HCT116 (cell line): ENCODE data around the gene ABCA8. TPM values are rescaled to one million over a fixed set of nuclear protein-coding genes. Genes with fewer than 3 reads are reported as not detected.
"Not testable (repeated sequence)": the region's sequence is repeated elsewhere in the genome, so short reads cannot be mapped to it uniquely, and the experiment has no call there.

Experiments
- ATAC-seq: fragments of 200-7000 bp; cut with Tn5 transposase; 2 replicates; pipeline ENCODE4 v1.9.1; 2020; ENCODE audit warnings: mild to moderate bottlenecking, moderate library complexity
- Bru-seq: library from RNA; stranded (reverse); fragments of 400-500 nt; gene quantifications from one replicate; lab custom pipeline; 2021; lab: Mats Ljungman, UMichigan
- BruChase-seq, 2 experiments: library from RNA; stranded (reverse); fragments of 400-500 nt; gene quantifications; one replicate each; lab custom pipeline; 2021; lab: Mats Ljungman, UMichigan
- BruUV-seq: library from RNA; stranded (reverse); fragments of 400-500 nt; replicated peaks from 2 replicates; lab custom pipeline; 2021; lab: Mats Ljungman, UMichigan
- CTCF ChIA-PET: fragments of 300-600 bp; sonication (Branson Sonifier 250); formaldehyde crosslinking; loops from one replicate; lab custom pipeline; 2021; ENCODE audit warnings: antibody characterized with exemption; lab: Charles Lee
- POLR2A ChIA-PET: fragments of 300-600, 350-600 bp; sonication (Branson Sonifier 250); formaldehyde crosslinking; loops from one replicate; lab custom pipeline; 2021; ENCODE audit warnings: antibody characterized with exemption; lab: Charles Lee
- RAD21 ChIA-PET, 2 experiments: fragments of 300-600 bp; sonication (Branson Sonifier 250); formaldehyde crosslinking; loops; one replicate each; lab custom pipeline; 2023; ENCODE audit warnings: low total read pairs in 2 of 2; ENCODE audit not compliant: uncharacterized antibody in 2 of 2, unreplicated experiment in 2 of 2, low non-redundant PET in 1 of 2; lab: Charles Lee
- DNase-seq: peaks from one replicate; pipeline ENCODE4 v3.0.0-alpha.2; 2010; ENCODE audit warnings: low read depth, low spot score
- H2AFZ ChIP-seq: fragments of 200-600 bp; shearing (Covaris generic), sonication (generic); 2 replicates; pipeline ENCODE4 v1.6.1; 2017; ENCODE audit warnings: low read depth, mixed run types, mixed read lengths, antibody characterized with exemption, low read length; ENCODE audit not compliant: poor library complexity, severe bottlenecking
- H3K27ac ChIP-seq: 2 replicates; pipeline ENCODE4 v1.5.1; 2012; ENCODE audit warnings: low read depth, low read length
- H3K27me3 ChIP-seq: fragments of 200-600 bp; sonication (generic); 2 replicates; pipeline ENCODE4 v1.6.1; 2016; ENCODE audit warnings: mixed run types, low read length, mixed read lengths; ENCODE audit not compliant: insufficient read depth
- H3K36me3 ChIP-seq, 2 experiments: fragments of 200-500 bp in 1 of 2; fragments of 200-600 bp in 1 of 2; sonication (Bioruptor generic) in 1 of 2; sonication (generic) in 1 of 2; 2 replicates each; pipeline versions ENCODE4 v1.5.1 to v1.6.1; 2014 to 2016; ENCODE audit warnings: low read length in 2 of 2, inconsistent platforms in 1 of 2, mixed read lengths in 1 of 2, mixed run types in 1 of 2; ENCODE audit not compliant: insufficient read depth in 2 of 2, control insufficient read depth in 1 of 2
- H3K4me1 ChIP-seq, 2 experiments: fragments of 200-600 bp in 1 of 2; sonication (generic) in 1 of 2; 2 replicates each; pipeline versions ENCODE4 v1.5.1 to v1.6.1; 2012 to 2017; ENCODE audit warnings: low read length in 2 of 2, inconsistent platforms in 1 of 2, mild to moderate bottlenecking in 1 of 2, mixed read lengths in 1 of 2, mixed run types in 1 of 2, moderate library complexity in 1 of 2; ENCODE audit not compliant: insufficient read depth in 2 of 2, control insufficient read depth in 1 of 2
- H3K4me2 ChIP-seq: fragments of 200-600 bp; sonication (generic); 2 replicates; pipeline ENCODE4 v1.6.1; 2017; ENCODE audit warnings: mixed run types, low read length, mixed read lengths
- H3K4me3 ChIP-seq, 2 experiments: fragments of 200-600 bp in 1 of 2; sonication (generic) in 1 of 2; replicated peaks in 1 of 2; 2 replicates each; pipeline ENCODE4 v1.5.1; 2011 to 2016; ENCODE audit warnings: low read length in 2 of 2, control low read depth in 1 of 2, low read depth in 1 of 2, mild to moderate bottlenecking in 1 of 2, mixed read lengths in 1 of 2, mixed run types in 1 of 2
- H3K79me2 ChIP-seq: fragments of 200-600 bp; sonication (generic); 2 replicates; pipeline ENCODE4 v1.6.1; 2017; ENCODE audit warnings: mild to moderate bottlenecking, mixed run types, low read length, moderate library complexity, mixed read lengths; ENCODE audit not compliant: insufficient read depth
- H3K9ac ChIP-seq: fragments of 200-600 bp; sonication (generic); 2 replicates; pipeline ENCODE4 v1.6.1; 2016; ENCODE audit warnings: low read length, mixed read lengths
- H3K9me2 ChIP-seq: fragments of 200-600 bp; sonication (generic), shearing (Covaris generic); 2 replicates; pipeline ENCODE4 v1.6.1; 2017; ENCODE audit warnings: mixed run types, mild to moderate bottlenecking, moderate library complexity; ENCODE audit not compliant: insufficient read depth
- H3K9me3 ChIP-seq, 2 experiments: fragments of 200-500 bp in 1 of 2; fragments of 200-600 bp in 1 of 2; sonication (Bioruptor generic) in 1 of 2; sonication (generic) in 1 of 2; 2 replicates each; pipeline ENCODE4 v1.6.1; 2014 to 2017; ENCODE audit warnings: low read length in 2 of 2, mixed read lengths in 2 of 2, inconsistent platforms in 1 of 2, low read depth in 1 of 2, mild to moderate bottlenecking in 1 of 2, mixed run types in 1 of 2, moderate library complexity in 1 of 2; ENCODE audit not compliant: control insufficient read depth in 1 of 2, insufficient read depth in 1 of 2
- H4K20me1 ChIP-seq: fragments of 200-600 bp; sonication (generic), shearing (Covaris generic); 2 replicates; pipeline ENCODE4 v1.6.1; 2017; ENCODE audit warnings: mixed run types, mild to moderate bottlenecking, moderate library complexity; ENCODE audit not compliant: insufficient read depth
- JUND ChIP-seq: IDR thresholded peaks from 2 replicates; pipeline ENCODE4 v1.6.1; 2012
- RAD21 ChIP-seq: IDR thresholded peaks from 2 replicates; pipeline ENCODE4 v1.6.1; 2012; ENCODE audit warnings: low read depth, mild to moderate bottlenecking
- intact Hi-C: fragments of 100-400 bp; cut with micrococcal nuclease; formaldehyde crosslinking; loops from 2 replicates; pipeline ENCODE4 v1.10.0; 2022
- long read RNA-seq: library from polyadenylated mRNA; unstranded; transcript quantifications from one replicate; pipeline ENCODE4 v2.0.0, GENCODE V29; 2021; ENCODE audit not compliant: unreplicated experiment
- polyA plus RNA-seq: library from polyadenylated mRNA; unstranded; fragments of >200 nt; gene quantifications from 2 replicates; pipeline ENCODE4 v1.2.1, GENCODE V29; 2012; ENCODE audit warnings: missing spikeins
- total RNA-seq: library from RNA; stranded (reverse); gene quantifications from one replicate; pipeline ENCODE4 v1.2.1, GENCODE V29; 2021; ENCODE audit not compliant: unreplicated experiment

Gene ABCA8
- total RNA-seq = 0.44 TPM
- polyA plus RNA-seq = 0.01 TPM in 1 of 2 replicates, not detected in the other
- Bru-seq, nascent RNA = percentile 3 among the genes with signal in this experiment
- BruChase-seq, experiment 1, labeled RNA remaining after a 6-hour chase = percentile 5 among the genes with signal in this experiment
- percentile 3 among the genes with signal in this experiment for BruChase-seq, experiment 2, labeled RNA remaining after a 2-hour chase
- long read RNA-seq = 0 reads

- ATAC-seq (no peak), DNase-seq (no peak)
- Histone ChIP-seq H3K79me2 (no peaks in the 10 kb centered on the region), H3K9me3 (no peaks in the 10 kb centered on the region), H4K20me1 (no peaks in the 10 kb centered on the region), H3K9me2 (no peaks in the 10 kb centered on the region), H3K27me3 (no peaks in the 10 kb centered on the region), H3K4me2 (no peak within 1 kb of the TSS), H3K27ac (no peak within 1 kb of the TSS), H3K36me3 (no peaks in the 10 kb centered on the region), H3K4me1 (no peaks in the 10 kb centered on the region), H3K4me3 (no peak within 1 kb of the TSS), H2AFZ (no peak within 1 kb of the TSS), H3K9ac (no peak within 1 kb of the TSS)
- RAD21 ChIA-PET = no interaction called here
- intact Hi-C loops = no loop called here
- CTCF ChIA-PET = interaction anchor here (1.0 kb wide), 1 partner anchor 130 kb away, joined by 3 read pairs; no protein-coding TSS in a partner anchor
- POLR2A ChIA-PET = no interaction called here
- no peak for TF ChIP-seq RAD21
- TF ChIP-seq JUND = no peak
- no TSS peak for BruUV-seq
Observed at GRCh38 chr17:68955181-68955841, at the start of gene ABCA8. Gene ABCA8, minus strand, starts transcription at chr17:68955392. Its CDS starts 13,358 bp downstream, at chr17:68942034.

DNA sequence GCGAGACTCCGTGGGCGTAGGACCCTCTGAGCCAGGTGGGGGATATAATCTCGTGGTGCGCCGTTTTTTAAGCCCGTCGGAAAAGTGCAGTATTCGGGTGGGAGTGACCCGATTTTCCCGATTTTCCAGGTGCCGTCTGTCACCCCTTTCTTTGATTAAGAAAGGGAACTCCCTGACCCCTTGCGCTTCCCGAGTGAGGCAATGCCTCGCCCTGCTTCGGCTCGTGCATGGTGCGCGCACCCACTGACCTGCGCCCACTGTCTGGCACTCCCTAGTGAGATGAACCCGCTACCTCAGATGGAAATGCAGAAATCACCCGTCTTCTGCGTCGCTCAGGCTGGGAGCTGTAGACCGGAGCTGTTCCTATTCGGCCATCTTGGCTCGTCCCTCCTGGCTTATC, 49.6 kb upstream of the ABCA8 start:
- H3K27ac ChIP-seq, H3K9me2 ChIP-seq, CTCF ChIA-PET, RAD21 ChIA-PET, BruUV-seq, H3K9ac ChIP-seq, H4K20me1 ChIP-seq, H3K79me2 ChIP-seq, H2AFZ ChIP-seq, H3K36me3 ChIP-seq, ATAC-seq, DNase-seq, H3K4me2 ChIP-seq, intact Hi-C loops, H3K4me3 ChIP-seq, H3K4me1 ChIP-seq, H3K9me3 ChIP-seq, POLR2A ChIA-PET, H3K27me3 ChIP-seq: not testable (repeated sequence)

GRCh38 chr17:68999743-69000142, 44.6 kb upstream of the ABCA8 start:
- H3K27me3 ChIP-seq, H3K79me2 ChIP-seq, DNase-seq, H3K9ac ChIP-seq, CTCF ChIA-PET, RAD21 ChIA-PET, ATAC-seq, H3K36me3 ChIP-seq, intact Hi-C loops, H3K9me3 ChIP-seq, H4K20me1 ChIP-seq, H3K4me1 ChIP-seq, H3K27ac ChIP-seq, BruUV-seq, H3K4me2 ChIP-seq, H3K9me2 ChIP-seq, POLR2A ChIA-PET, H3K4me3 ChIP-seq, H2AFZ ChIP-seq: not testable (repeated sequence)
